ENCODE results near the gene APBB2. TPM values are rescaled to one million over a fixed set of nuclear protein-coding genes. Genes with fewer than 3 reads are reported as not detected.

Gene APBB2
- total and polyA plus RNA-seq, 10 of the 15 experiments (the other 5 are each of a cell fraction or from before 2014, with no cell fraction given): 2.7 to 24.6 (median 19.0) TPM

DNA sequence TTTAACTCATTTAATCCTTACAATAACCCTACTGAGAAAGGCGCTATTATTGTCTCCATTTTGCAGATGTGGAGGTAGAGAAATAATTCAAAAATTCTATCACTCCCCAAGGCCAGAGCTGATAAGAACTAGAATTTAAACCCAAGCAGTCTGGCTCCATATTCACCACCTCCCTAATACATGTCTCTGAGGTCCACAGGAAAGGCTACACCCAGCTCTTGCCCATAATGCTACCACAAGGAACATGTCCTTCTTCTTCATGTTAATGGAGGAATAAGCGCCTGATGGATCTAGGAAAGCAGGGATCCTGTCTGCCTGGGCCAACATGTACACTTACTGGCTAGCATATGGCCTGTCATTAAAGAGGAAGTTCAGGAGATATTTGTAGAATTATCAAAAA lies 16.3 kb downstream of the APBB2 start:
- H3K79me2 ChIP-seq (ENCODE audit: control insufficient read depth, insufficient read depth, low read length): peaks cover 56% of the 10 kb centered on the region
- in situ Hi-C loops (cut with MboI): loop anchor here (25.0 kb wide), 1 partner anchor 1836 kb away; the partner anchor contains the start of gene RFC1

More for the DNA sequence above, 16.3 kb downstream of the APBB2 start:
- 100% methylated on average over 2 of the region's 2 CpGs for WGBS (ENCODE audit: insufficient coverage, insufficient replicate concordance, low lambda C conversion rate, missing lambda C conversion rate)
- Histone ChIP-seq H3K4me1 (ENCODE audit: control insufficient read depth, insufficient read depth, low read length) (peaks cover 15% of the 10 kb centered on the region), H4K20me1 (ENCODE audit: control insufficient read depth, insufficient read depth) (no peaks in the 10 kb centered on the region), H3K9ac (ENCODE audit: control insufficient read depth, insufficient read depth, low read length) (no peak overlapping the region), H2AFZ (ENCODE audit: control insufficient read depth, low read depth, low read length) (no peak overlapping the region), H3K27me3 (replicated peaks in 1 of 2; ENCODE audit: control insufficient read depth in 2 of 2, insufficient read depth in 2 of 2, low read length in 1 of 2) (no peaks in the 10 kb centered on the region), H3K36me3 (ENCODE audit: control insufficient read depth in 2 of 2, insufficient read depth in 2 of 2, low read length in 1 of 2) (no peaks in the 10 kb centered on the region; a peak in 1 of 4 replicates), H3K4me3 (no peak overlapping the region), H3K4me2 (ENCODE audit: control insufficient read depth, insufficient read depth) (no peak overlapping the region), H3K9me3 (replicated peaks; ENCODE audit: control insufficient read depth, insufficient read depth, low read length) (no peaks in the 10 kb centered on the region), H3K27ac (ENCODE audit: control insufficient read depth, insufficient read depth) (no peak overlapping the region)
- RAD21 ChIA-PET (ENCODE audit: unreplicated experiment): interaction anchor here (0.8 to 1.6 kb wide), 4 partner anchors 9 to 132 kb away, joined by 3 to 5 read pairs (median 4); no protein-coding TSS in a partner anchor
- POLR2A ChIA-PET: interaction anchor here (1.1 to 2.1 kb wide), 3 partner anchors 9 to 25 kb away, joined by 4 to 7 read pairs (median 5); no protein-coding TSS in a partner anchor
- TF ChIP-seq IKZF2 (IDR thresholded peaks at IDR 0.05) (no peak), FOXM1 (IDR thresholded peaks at IDR 0.05; ENCODE audit: low read depth, low read length) (no peak), RAD51 (IDR thresholded peaks at IDR 0.05) (no peak), IRF4 (IDR thresholded peaks at IDR 0.05; ENCODE audit: low read depth, low read length) (no peak), TAF1 (IDR thresholded peaks at IDR 0.05; ENCODE audit: borderline replicate concordance, low read depth, low read length) (no peak), ZNF384 (IDR thresholded peaks at IDR 0.05; ENCODE audit: borderline replicate concordance, low read depth, low read length) (no peak), TBL1XR1 (IDR thresholded peaks at IDR 0.05; ENCODE audit: low read depth, low read length) (no peak), SIN3A (IDR thresholded peaks at IDR 0.05; ENCODE audit: low read depth, low read length) (no peak), ETV6 (conservative IDR thresholded peaks at IDR 0.05 in 1 of 2, IDR thresholded peaks at IDR 0.05 in 1 of 2; ENCODE audit: borderline replicate concordance in 1 of 2, low read depth in 1 of 2) (no peak), YY1 (IDR thresholded peaks at IDR 0.05; ENCODE audit: low read depth, low read length) (no peak), GABPA (IDR thresholded peaks at IDR 0.05; ENCODE audit: low read depth) (no peak), SUZ12 (IDR thresholded peaks at IDR 0.05; ENCODE audit: unreplicated experiment) (no peak), SREBF1 (IDR thresholded peaks at IDR 0.05; ENCODE audit: low read length) (no peak), ESRRA (IDR thresholded peaks at IDR 0.05; ENCODE audit: low read length) (no peak)
- TF ChIP-seq, protein P1, sequence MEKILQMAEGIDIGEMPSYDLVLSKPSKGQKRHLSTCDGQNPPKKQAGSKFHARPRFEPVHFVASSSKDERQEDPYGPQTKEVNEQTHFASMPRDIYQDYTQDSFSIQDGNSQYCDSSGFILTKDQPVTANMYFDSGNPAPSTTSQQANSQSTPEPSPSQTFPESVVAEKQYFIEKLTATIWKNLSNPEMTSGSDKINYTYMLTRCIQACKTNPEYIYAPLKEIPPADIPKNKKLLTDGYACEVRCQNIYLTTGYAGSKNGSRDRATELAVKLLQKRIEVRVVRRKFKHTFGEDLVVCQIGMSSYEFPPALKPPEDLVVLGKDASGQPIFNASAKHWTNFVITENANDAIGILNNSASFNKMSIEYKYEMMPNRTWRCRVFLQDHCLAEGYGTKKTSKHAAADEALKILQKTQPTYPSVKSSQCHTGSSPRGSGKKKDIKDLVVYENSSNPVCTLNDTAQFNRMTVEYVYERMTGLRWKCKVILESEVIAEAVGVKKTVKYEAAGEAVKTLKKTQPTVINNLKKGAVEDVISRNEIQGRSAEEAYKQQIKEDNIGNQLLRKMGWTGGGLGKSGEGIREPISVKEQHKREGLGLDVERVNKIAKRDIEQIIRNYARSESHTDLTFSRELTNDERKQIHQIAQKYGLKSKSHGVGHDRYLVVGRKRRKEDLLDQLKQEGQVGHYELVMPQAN (conservative IDR thresholded peaks at IDR 0.05): no peak
- CTCF ChIA-PET: interaction anchor here (0.6 to 3.4 kb wide), 3 partner anchors 14 to 217 kb away, joined by 3 to 12 read pairs (median 5); no protein-coding TSS in a partner anchor
- ATAC-seq (no peak), DNase-seq (ENCODE audit: low read depth, low spot score) (no peak), FAIRE-seq (no peak)
- no TSS peak for BruUV-seq (replicated peaks)
- intact Hi-C loops (cut with micrococcal nuclease; ENCODE audit: unreplicated experiment): no loop called here
- SMC1A ChIA-PET (ENCODE audit: uncharacterized antibody, unreplicated experiment): interaction anchor here (1.0 to 4.3 kb wide), 10 partner anchors 10 to 221 kb away, joined by 3 to 22 read pairs (median 4); no protein-coding TSS in a partner anchor
